IPS-18a (cell line): Measurements from ENCODE around the gene HEPACAM.

ENCODE experiments used
- H3K27ac ChIP-seq: one replicate; pipeline ENCODE4 v1.5.1; 2013; ENCODE audit warnings: low read length
- H3K27me3 ChIP-seq: one replicate; pipeline ENCODE4 v1.6.1; 2013; ENCODE audit warnings: mild to moderate bottlenecking, low read length; ENCODE audit not compliant: control insufficient read depth, insufficient read depth
- H3K36me3 ChIP-seq: one replicate; pipeline ENCODE4 v1.6.1; 2013; ENCODE audit warnings: low read depth, low read length; ENCODE audit not compliant: control insufficient read depth
- H3K4me1 ChIP-seq: one replicate; pipeline ENCODE4 v1.6.1; 2013; ENCODE audit warnings: low read depth, low read length; ENCODE audit not compliant: control insufficient read depth
- H3K4me3 ChIP-seq: one replicate; pipeline ENCODE4 v1.5.1; 2013; ENCODE audit warnings: low read length
- H3K9ac ChIP-seq: one replicate; pipeline ENCODE4 v1.6.1; 2013; ENCODE audit warnings: mild to moderate bottlenecking, low read length, moderate library complexity
- H3K9me3 ChIP-seq: one replicate; pipeline ENCODE4 v1.6.1; 2013; ENCODE audit warnings: low read depth, low read length; ENCODE audit not compliant: control insufficient read depth

Gene HEPACAM

GRCh38 chr11:124889191-124890091, 46.4 kb downstream of the HEPACAM start:
- H3K36me3 ChIP-seq, result no peaks in the 10 kb centered on the region
- no peak overlapping the region for H3K4me3 ChIP-seq
- H3K9me3 ChIP-seq, result no peaks in the 10 kb centered on the region
- H3K27ac ChIP-seq, result no peak overlapping the region
- H3K4me1 ChIP-seq, result no peaks in the 10 kb centered on the region
- H3K27me3 ChIP-seq, result peaks cover 5% of the 10 kb centered on the region
- no peak overlapping the region for H3K9ac ChIP-seq

GRCh38 chr11:124887667-124888013, 48.2 kb downstream of the HEPACAM start:
- no peaks in the 10 kb centered on the region for H3K36me3 ChIP-seq
- no peak overlapping the region for H3K4me3 ChIP-seq
- peaks cover 5% of the 10 kb centered on the region for H3K27me3 ChIP-seq
- H3K9ac ChIP-seq, result no peak overlapping the region
- no peaks in the 10 kb centered on the region for H3K9me3 ChIP-seq
- no peak overlapping the region for H3K27ac ChIP-seq
- no peaks in the 10 kb centered on the region for H3K4me1 ChIP-seq

GRCh38 chr11:124886978-124887666, 48.7 kb downstream of the HEPACAM start:
- Histone ChIP-seq H3K9ac (no peak overlapping the region), H3K27me3 (peaks cover 5% of the 10 kb centered on the region), H3K4me3 (no peak overlapping the region), H3K27ac (no peak overlapping the region), H3K36me3 (no peaks in the 10 kb centered on the region), H3K4me1 (no peaks in the 10 kb centered on the region), H3K9me3 (no peaks in the 10 kb centered on the region)

- Histone ChIP-seq H3K9ac (no peak overlapping the region), H3K27me3 (peaks cover 5% of the 10 kb centered on the region), H3K4me1 (no peaks in the 10 kb centered on the region), H3K27ac (no peak overlapping the region), H3K36me3 (no peaks in the 10 kb centered on the region), H3K9me3 (no peaks in the 10 kb centered on the region), H3K4me3 (no peak overlapping the region)
Observed at GRCh38 chr11:124886476-124886875, 49.4 kb downstream of the HEPACAM start.

- no peak overlapping the region for H3K27ac ChIP-seq
- H3K36me3 ChIP-seq, result no peaks in the 10 kb centered on the region
- no peaks in the 10 kb centered on the region for H3K9me3 ChIP-seq
- H3K4me3 ChIP-seq, result no peak overlapping the region
- no peaks in the 10 kb centered on the region for H3K4me1 ChIP-seq
- peaks cover 5% of the 10 kb centered on the region for H3K27me3 ChIP-seq
- H3K9ac ChIP-seq, result no peak overlapping the region
Observed at GRCh38 chr11:124884869-124885479, 50.9 kb downstream of the HEPACAM start.

- Histone ChIP-seq H3K27me3 (peaks cover 5% of the 10 kb centered on the region), H3K4me1 (no peaks in the 10 kb centered on the region), H3K36me3 (no peaks in the 10 kb centered on the region), H3K4me3 (no peak overlapping the region), H3K9me3 (no peaks in the 10 kb centered on the region), H3K9ac (no peak overlapping the region), H3K27ac (no peak overlapping the region)
Observed at GRCh38 chr11:124884340-124884739, 51.5 kb downstream of the HEPACAM start.

- Histone ChIP-seq H3K36me3 (no peaks in the 10 kb centered on the region), H3K4me1 (no peaks in the 10 kb centered on the region), H3K9ac (no peak overlapping the region), H3K27ac (no peak overlapping the region), H3K4me3 (no peak overlapping the region), H3K27me3 (no peaks in the 10 kb centered on the region), H3K9me3 (no peaks in the 10 kb centered on the region)
Observed at GRCh38 chr11:124882339-124883071, 53.3 kb downstream of the HEPACAM start.

GRCh38 chr11:124880958-124881357, 54.9 kb downstream of the HEPACAM start:
- Histone ChIP-seq H3K27me3 (no peaks in the 10 kb centered on the region), H3K36me3 (no peaks in the 10 kb centered on the region), H3K4me3 (no peak overlapping the region)

GRCh38 chr11:124880290-124880611, 55.6 kb downstream of the HEPACAM start:
- Histone ChIP-seq H3K9ac (no peak overlapping the region), H3K36me3 (no peaks in the 10 kb centered on the region), H3K4me3 (no peak overlapping the region), H3K4me1 (peaks cover 10% of the 10 kb centered on the region), H3K27ac (no peak overlapping the region), H3K27me3 (peaks cover 6% of the 10 kb centered on the region), H3K9me3 (no peaks in the 10 kb centered on the region)

More at GRCh38 chr11:124880958-124881357, 54.9 kb downstream of the HEPACAM start:
- Histone ChIP-seq H3K9me3 (no peaks in the 10 kb centered on the region), H3K4me1 (peaks cover 5% of the 10 kb centered on the region), H3K27ac (no peak overlapping the region), H3K9ac (no peak overlapping the region)

- Histone ChIP-seq H3K36me3 (no peaks in the 10 kb centered on the region), H3K27ac (no peak overlapping the region), H3K9ac (no peak overlapping the region), H3K4me3 (no peak overlapping the region), H3K9me3 (no peaks in the 10 kb centered on the region), H3K4me1 (peaks cover 10% of the 10 kb centered on the region), H3K27me3 (peaks cover 11% of the 10 kb centered on the region)
Observed at GRCh38 chr11:124879493-124880289, 56.2 kb downstream of the HEPACAM start.
